DMS153 treated with DMSO at 0.1 percent for 48 hours (cell line): ENCODE measurements around the gene KRTAP5-6.
"Not testable (repeated sequence)": the region's sequence is repeated elsewhere in the genome, so short reads cannot be mapped to it uniquely, and the experiment has no call there.

ENCODE experiments used
- DNase-seq: peaks from one replicate; lab custom pipeline; 2025; ENCODE audit not compliant: unreplicated experiment; lab: John Stamatoyannopoulos, UW

KRTAP5-6 gene

DNA sequence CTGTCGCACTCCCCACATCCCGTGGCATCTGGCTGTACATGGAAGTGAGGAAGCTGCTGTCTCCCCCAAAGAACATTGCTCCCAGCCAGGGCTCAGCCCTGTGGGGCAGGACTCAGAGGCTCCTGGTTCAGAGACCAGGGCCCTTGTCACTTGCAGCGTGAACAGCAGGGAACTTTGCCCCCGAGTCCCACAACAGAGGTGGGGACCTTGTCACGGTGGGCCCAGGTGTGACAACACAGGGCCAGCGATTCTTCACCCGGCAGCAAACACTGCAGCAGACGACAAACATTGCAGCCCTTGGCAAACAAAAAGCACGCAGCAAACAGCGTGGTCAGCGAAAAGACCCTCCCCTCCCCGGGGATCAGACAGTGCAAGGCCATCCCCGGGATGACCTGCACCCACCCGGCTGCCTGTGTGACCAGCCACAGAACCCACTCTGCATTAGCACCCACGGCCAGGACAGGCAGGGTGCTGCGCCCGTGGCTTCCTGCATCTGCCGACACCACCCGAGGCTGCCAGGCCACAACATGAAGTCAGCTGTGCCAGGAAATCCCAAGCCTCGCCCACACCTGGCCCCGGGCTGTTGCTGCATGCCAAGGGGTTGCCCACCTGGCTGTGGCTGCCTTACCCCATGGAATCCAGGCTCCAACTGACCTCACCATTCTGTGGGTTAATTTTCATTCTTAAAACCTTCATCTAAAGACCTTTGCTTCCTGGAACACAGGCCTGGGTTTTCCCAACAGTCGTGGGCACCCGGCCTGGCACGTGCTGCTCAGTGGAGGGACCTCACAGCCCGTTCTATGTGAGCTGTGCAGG lies 35.3 kb upstream of the KRTAP5-6 start:
- not testable (repeated sequence) for DNase-seq

DNA sequence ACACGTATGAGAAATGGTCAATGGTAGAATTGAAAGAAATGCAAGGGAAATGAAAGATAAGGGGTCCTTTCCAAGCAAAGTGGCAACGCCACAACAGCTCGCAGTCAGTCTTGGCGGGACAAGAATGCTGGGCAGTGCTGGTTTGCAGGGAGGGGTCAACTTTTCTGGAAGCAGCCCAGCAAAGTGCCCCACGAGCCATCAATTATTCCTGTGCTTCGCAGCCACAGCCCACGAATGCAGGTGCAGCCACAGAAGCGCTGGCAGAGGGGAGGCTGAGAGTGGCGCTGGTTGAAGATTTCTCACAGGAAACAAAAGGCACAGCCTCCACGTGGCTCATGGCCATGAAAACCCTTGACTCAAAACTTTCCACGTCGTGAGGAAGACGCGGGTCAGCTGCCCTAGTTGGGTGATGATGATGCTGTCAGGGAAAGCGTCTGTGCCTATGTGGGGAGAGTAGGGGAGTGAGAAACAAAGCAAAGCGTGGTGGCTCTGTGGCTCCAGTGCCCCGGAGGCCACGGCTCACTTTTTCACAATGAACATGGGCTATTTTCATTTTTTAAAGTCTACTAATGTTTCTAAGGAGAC lies 34.2 kb upstream of the KRTAP5-6 start:
- not testable (repeated sequence) for DNase-seq

DNA sequence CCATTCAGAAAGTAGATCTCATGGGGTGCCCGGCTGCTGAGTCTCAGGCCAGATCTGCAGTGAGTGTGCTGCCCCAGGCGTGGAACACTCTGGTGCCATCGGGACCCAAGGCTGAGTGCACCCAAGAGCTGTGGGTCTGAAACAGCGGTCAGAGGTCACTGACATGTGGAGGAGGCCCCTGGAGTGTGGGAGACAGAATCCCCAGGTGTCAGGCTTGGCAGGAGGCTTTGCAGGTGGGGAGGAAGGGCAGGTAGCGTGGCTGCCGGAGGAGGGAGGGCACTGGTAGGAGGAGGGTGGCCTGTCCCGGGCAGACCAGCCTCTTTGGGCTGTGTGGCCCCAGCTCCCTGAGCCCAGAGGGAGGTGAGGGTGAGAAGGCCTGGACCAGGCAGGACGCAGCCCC lies 31.7 kb upstream of the KRTAP5-6 start:
- DNase-seq = no peak

DNA sequence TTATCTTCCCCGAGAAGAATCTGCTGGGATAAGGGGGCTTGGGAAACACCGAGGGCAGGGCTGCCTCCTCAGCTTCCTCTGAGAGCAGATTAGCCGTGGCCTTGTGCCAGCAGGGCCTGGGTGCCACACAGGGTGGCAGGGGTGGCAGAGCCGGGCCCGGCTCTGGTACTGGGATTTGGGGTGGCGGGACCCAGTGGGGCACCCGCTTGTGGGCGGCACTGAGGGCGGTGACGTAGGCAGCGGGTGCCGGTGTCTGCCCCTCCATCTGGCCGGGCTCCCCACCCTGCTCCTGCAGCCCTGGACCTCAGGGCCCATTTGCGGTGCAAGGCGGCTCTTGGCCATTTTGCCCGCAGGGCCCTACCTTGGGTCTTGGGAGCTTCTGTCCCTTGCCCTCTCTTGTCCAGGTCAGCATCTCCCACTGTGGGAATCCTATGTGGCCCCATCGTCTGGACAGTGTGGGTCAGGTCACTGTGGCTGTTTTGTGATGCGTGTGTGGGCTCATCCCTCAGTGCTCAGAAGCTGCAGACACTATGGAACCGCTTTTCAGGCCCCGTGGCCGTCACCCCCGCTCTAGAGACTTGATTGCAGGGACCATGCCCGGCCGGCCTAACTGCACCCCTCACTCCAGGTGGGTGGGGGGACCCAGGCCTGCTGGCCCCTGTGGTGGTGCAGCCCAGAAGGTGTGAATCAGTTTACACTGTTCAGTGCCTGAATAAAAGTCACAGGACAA lies 29.7 kb upstream of the KRTAP5-6 start:
- no peak for DNase-seq

DNA sequence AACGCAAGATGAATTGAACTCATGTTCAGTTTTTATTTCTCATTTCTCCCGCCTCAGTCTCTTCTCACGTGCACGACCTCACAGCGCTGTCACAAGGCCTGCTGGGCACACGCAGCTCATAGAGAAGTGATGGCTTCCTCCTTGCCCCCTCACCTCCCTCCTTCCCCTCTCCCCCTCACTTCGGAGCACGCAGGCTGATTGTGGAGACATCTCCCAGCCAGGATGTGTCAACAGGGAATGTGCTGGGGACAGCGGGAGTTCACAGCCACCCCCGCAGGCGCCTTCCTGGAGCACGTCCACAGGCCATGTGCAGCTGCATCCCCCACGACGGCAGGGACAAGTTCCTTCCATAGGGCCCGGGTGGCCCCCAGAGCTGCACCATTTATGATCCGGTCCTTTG lies 29.1 kb upstream of the KRTAP5-6 start:
- no peak for DNase-seq

DNA sequence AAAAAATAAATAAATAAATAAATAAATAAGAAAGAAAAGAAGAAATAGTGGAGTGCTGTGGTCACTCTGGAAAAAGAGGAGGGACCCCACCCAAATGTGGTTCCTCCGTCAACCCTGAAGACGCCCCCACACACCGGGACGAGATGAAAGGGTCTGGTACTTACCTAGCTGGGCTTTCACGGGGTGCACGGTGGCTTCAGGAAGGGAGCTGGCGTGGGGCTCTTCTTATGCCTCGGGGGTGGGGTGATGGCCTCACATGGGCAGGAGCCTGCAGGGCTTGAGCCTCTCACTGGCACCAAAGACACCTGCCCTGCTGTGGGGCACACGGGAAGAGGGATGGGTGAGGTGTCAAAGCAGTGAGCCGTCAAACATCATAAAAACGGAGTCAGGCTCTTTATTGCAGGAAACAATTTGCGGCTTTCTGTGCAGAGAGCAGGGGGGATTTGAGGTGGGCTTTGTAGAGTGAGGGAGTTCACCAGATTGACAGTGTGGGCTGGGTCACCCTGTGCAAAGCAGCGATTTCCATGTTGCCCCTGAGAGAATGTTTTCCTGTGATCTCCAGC lies 28.0 kb upstream of the KRTAP5-6 start:
- DNase-seq = no peak

DNA sequence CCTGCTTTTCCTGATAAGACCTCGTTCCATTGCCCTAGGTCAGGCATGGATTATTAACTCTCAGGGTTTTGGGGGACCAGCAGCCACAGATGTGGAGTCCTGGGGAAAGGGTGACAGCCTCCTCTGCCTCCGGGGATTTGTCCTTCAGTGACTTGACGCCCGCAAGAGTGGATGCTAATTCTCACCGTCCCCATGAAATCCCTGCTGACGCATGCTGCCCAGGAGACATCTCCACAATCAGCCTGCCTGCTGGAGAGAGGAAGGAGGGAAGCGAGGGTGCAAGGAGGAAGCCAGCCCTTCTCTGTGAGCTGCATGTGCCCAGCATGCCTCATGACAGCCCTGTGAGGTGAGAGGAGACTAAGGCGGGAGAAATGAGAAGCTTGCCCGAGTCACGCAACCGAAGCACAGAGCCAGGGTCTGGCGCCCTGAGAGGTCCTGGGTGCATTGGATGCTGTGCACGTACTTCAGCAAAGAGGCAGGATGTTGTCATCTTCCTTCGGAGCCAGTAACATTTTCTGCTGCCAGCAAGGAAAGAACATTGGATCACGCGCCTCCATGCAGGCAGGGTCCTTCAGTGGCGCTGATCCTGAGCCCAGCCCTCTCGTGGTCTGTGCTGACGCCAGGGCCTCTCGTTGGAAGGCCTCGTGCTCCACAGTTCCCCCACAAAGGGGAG lies 27.3 kb upstream of the KRTAP5-6 start:
- no peak for DNase-seq

DNA sequence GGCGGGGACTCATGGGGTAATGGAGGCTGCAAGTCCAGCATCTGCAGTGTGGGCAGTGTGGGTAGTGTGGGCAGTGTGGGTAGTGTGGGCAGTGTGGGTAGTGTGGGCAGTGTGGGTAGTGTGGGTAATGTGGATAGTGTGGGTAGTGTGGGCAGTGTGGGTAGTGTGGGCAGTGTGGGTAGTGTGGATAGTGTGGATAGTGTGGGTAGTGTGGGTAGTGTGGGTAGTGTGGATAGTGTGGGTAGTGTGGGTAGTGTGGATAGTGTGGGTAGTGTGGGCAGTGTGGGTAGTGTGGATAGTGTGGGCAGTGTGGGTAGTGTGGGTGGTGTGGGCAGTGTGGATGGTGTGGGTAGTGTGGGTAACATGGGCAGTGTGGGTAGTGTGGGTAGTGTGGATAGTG lies 26.5 kb upstream of the KRTAP5-6 start:
- not testable (repeated sequence) for DNase-seq

DNA sequence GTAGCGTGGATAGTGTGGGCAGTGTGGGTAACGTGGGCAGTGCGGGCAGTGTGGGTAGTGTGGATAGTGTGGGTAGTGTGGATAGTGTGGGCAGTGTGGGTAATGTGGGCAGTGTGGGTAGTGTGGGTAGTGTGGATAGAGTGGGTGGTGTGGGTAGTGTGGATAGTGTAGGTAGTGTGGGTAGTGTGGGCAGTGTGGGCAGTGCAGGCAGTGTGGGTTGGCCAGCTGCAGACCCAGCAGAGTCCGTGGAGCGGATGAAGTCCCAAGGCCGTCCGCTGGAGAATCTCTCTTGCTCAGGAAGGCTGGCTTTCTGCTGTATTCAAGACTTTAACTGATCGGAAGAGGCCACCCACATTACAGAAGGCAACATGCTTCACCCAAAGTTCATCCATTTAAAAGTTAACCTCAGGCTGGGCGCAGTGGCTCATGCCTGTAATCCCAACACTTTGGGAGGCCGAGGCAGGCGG lies 26.1 kb upstream of the KRTAP5-6 start:
- DNase-seq = no peak

DNA sequence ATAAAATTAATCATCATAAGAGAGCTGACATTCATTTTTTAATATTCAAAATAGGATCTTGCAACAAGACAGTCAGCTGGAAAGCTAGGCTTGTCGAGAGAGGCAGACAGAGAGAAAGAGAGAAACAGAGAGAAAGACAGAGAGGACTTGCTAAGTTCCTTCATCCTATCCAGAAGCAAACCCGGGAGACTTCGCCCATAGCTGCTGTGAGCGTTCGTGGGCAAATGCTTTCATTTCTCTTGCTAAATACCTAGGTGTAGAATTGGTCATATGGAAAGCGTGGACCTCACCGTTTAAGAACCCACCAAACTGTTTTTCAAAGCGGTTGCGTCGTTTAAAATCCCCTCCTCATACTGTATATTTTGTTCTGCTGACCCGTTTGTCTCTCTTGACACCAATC lies 25.3 kb upstream of the KRTAP5-6 start:
- DNase-seq = no peak

DNA sequence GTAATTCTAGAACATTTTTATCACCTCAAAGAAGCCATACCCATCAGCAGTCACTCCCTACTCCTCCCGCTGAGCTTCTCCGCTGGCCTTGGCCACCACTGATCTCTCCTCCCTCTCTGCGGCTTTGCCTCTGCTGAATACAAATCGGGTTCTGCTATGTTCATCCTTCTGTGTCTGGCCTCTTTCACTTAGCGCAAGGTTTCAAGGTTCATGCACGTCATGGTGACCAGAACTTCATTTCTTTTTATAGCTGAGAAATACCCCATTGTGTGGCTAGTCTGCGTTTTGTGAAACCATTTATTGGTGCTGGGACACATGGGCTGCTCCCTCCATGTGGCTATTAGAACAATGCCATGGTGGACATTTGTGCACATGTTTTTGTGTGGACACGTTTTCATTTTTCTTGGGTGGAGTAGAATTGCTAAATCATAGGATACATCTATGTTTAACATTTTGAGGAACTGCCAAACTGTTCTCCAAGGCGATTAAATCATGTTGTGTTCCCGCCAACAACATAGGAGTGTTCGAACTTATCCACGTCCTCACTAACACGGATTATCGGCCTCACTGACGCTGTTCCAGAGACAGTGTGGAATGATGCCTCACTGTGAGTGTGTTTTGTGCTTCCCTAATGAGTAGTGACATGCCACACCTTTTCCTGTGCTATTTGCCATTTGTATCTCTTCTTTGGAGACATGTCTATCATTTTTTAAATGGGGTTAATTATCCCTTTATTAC lies 24.2 kb upstream of the KRTAP5-6 start:
- no peak for DNase-seq

DNA sequence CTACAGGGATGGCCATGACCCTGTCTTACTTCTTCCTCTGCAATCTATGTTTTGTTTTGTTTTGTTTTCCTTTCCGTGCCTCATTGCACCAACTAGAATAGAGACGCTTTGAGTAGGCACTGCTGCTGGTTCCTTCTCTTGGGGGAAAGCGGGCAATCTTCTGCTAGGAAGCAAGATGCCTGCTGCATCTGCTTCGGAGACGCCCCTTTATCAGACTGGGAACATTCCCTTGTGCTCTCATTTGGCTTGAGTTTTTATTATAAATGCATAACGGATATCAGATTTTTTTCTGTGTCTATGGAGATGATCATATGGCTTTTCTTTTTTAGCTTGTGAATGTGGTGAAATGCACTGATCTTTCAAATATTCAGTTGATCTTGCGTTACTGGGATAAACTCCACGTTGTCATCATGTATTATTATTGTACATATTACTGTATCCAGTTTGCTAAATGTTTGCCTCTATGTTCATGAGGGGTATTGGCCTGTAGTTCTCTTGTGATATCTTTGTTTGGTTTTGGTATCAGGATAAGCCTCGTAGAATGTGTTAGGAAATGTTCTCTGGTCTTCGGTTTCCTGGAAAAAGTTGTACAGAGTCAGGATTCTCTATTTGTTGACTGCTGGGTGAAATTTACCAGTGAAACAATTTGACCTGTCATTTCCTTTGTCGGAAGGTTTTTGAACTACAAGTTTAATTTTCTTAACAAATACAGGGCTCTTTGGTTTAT lies 23.4 kb upstream of the KRTAP5-6 start:
- DNase-seq = no peak

DNA sequence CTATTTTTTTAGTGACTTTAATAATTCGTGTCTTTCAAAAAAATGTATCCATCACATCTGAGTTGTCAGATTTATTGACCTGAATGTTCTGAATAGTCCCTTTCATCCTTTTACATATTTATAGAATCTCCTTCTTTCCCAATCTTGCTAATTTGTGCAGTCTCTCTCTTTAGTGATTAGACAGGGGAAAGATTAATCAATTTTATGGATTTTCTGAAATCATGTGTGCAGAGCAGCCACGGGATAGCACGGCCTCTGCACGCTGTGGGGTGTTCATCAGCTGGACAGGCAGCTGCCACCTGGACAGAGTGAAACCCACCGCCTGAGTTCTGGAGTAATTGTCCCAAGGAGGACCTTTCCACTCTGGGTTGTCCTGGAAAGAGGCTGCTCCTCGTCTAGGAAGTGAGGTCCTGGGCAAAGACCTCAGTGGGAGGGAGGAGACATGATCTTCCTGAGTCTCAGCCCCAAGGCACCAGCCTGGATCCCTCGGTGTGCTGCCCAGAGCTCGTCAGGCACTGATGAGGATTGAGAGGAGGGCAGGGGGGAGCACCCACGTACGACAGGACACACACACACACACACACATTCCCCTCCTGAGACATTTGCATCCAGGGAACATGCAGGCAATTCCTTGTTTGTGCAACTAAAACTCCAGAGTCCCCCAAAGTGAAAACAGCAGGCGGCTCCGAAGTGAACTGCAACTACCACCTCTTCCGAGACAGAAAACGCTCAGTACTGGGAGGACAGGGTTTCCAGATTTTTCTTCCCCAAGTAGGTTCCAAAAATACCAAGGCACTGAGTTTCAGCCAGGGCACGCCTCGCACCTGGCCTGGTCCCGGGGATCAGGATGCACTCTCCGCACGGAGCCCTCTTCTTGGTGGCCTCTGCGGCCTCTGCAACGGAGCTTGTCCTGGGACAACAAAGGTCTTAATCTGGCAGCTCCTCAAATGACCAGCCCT lies 22.5 kb upstream of the KRTAP5-6 start:
- no peak for DNase-seq

DNA sequence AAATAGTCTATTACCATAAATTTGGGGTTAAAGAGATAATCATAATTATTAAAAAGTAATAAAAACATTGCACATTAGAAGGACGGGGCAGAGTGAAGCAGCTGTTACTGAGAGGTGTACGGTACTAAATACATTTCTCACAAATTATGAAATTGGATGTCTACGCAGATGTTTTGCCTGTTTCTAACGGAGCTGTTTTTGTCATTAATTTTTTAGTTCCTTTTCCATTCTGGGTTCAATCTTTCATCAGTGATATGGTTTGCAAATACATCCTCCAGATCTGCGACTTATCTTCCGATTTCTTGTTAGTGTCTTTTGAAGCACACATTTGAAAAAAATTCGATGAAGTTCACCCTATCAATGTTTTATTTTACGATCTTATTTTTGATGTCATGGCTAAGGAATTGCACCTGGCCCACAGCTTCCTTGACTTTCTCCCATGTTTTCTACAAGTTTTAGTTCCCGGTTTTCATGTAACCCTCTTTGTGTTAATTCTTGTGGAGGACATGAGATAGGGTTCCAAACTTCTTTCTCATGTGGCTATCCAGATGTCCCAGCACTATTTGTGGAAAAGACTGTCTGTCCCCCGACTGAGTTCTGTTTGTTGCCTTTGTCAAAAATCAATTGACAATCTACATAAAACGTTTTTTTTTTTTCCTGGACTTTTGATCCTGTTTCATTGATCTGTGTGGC lies 21.3 kb upstream of the KRTAP5-6 start:
- DNase-seq = no peak

DNA sequence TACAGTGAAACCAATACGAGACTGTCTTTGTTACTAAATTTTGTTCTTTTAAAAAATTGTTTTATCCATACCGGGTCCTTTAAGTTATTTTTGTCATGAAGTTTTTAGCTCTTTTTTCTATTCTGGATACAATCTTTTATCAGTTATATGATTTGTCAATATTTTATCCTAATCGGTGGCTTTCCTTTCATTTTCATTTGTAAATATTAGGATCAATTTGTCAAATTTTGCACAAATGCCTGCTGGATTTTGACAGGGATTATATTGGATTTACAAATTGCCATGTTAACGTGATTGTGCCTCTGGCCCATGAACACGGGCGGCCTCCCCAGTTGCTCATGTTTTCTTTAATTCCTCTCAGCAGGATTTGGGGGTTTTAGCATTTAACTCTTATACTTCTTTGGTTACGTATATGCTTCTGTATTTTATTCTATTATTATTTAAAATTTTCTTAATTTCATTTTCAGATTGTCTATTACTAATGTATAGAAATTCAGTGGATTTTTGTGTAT lies 20.7 kb upstream of the KRTAP5-6 start:
- no peak for DNase-seq

DNA sequence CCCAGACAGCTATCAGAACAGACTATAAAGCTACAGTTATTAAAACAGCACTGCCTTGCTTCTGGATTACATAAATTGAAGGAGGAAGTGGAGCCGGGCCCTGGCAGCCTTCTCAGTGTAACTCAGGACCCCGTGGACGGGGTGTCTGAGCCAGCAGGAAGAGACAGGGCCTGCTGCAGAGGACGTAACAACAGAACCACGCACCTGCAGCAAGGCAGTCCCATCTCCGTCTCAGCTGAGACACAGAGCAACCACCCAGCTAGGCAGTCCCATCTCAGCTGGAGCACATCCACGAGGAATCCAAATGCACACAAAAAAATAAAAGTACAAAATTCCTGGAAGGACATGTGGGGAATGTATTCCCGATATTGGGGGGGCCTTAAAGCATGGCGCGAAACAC lies 17.1 kb upstream of the KRTAP5-6 start:
- DNase-seq = no peak

DNA sequence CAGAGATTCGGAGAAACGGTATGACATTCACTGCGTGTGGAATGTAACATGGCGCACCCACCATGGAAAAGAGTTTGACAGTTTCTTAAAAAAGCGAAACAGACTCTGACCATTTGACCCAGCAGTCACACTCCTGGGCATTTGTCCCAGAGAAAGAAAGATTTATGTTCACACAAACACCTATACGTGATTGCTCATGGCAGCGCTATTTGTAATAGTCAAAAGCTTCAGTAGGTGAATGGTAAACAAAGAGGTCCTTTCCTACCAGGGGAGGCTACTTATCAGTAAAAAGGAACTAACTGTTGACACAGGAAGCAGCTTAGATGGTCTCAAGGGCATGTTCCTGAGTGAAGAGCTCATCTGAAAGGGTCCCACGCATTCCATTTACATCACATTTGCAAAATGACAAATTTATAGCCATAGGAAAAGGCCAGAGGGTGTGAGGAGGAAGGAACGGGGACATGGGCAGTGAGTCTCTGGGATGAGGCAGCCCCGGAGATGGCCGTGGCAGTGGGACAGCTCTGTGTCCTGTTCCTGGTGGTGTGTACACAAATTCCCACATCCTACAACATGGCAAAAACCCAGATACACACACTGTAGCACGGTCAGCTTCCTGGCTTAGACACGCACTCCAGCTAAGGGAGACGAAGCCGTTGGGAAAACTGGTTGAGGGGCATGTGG lies 14.6 kb upstream of the KRTAP5-6 start:
- DNase-seq = peak; percentile 23
